ENCODE measurements around the gene SNX30. TPM values are rescaled to one million over a fixed set of nuclear protein-coding genes. Genes with fewer than 3 reads are reported as not detected.

The SNX30 gene
- total RNA-seq, 1 donor = 22.0 TPM

- DNase-seq (ENCODE audit: low read depth) = no peak
- H3K4me3 ChIP-seq (ENCODE audit: low read depth, low read length) = no peak overlapping the region
- no peak for TF ChIP-seq CTCF (IDR thresholded peaks at IDR 0.05; ENCODE audit: insufficient read depth, low read length)
Observed at GRCh38 chr9:112841261-112841660, 90.7 kb downstream of the SNX30 start.

- H3K4me3 ChIP-seq (ENCODE audit: low read depth, low read length) = no peak overlapping the region
- no peak for DNase-seq (ENCODE audit: low read depth)
- no peak for TF ChIP-seq CTCF (IDR thresholded peaks at IDR 0.05; ENCODE audit: insufficient read depth, low read length)
Observed at GRCh38 chr9:112842555-112842954, 92.0 kb downstream of the SNX30 start.

GRCh38 chr9:112844771-112845542 lies 94.4 kb downstream of the SNX30 start:
- peak; percentile 75 for DNase-seq (ENCODE audit: low read depth)
- peak; percentile 99 for TF ChIP-seq CTCF (IDR thresholded peaks at IDR 0.05; ENCODE audit: insufficient read depth, low read length)
- H3K4me3 ChIP-seq (ENCODE audit: low read depth, low read length) = no peak overlapping the region

- TF ChIP-seq CTCF (IDR thresholded peaks at IDR 0.05; ENCODE audit: insufficient read depth, low read length) = no peak
- peak; percentile 53 for DNase-seq (ENCODE audit: low read depth)
Observed at GRCh38 chr9:112846528-112847488, 96.2 kb downstream of the SNX30 start.

GRCh38 chr9:112848316-112849151 lies 98.0 kb downstream of the SNX30 start:
- no peak for DNase-seq (ENCODE audit: low read depth)
- TF ChIP-seq CTCF (IDR thresholded peaks at IDR 0.05; ENCODE audit: insufficient read depth, low read length) = no peak
- no peak overlapping the region for H3K4me3 ChIP-seq (ENCODE audit: low read depth, low read length)

More at GRCh38 chr9:112846528-112847488, 96.2 kb downstream of the SNX30 start:
- no peak overlapping the region for H3K4me3 ChIP-seq (ENCODE audit: low read depth, low read length)

GRCh38 chr9:112849363-112849922 lies 98.9 kb downstream of the SNX30 start:
- no peak for TF ChIP-seq CTCF (IDR thresholded peaks at IDR 0.05; ENCODE audit: insufficient read depth, low read length)
- no peak overlapping the region for H3K4me3 ChIP-seq (ENCODE audit: low read depth, low read length)
- no peak for DNase-seq (ENCODE audit: low read depth)
